ENCODE data around the gene KASH5. TPM values are rescaled to one million over a fixed set of nuclear protein-coding genes. Genes with fewer than 3 reads are reported as not detected.

KASH5 gene
- total RNA-seq, 2 experiments from 2014 or later: 0.15 to 0.19 TPM

DNA sequence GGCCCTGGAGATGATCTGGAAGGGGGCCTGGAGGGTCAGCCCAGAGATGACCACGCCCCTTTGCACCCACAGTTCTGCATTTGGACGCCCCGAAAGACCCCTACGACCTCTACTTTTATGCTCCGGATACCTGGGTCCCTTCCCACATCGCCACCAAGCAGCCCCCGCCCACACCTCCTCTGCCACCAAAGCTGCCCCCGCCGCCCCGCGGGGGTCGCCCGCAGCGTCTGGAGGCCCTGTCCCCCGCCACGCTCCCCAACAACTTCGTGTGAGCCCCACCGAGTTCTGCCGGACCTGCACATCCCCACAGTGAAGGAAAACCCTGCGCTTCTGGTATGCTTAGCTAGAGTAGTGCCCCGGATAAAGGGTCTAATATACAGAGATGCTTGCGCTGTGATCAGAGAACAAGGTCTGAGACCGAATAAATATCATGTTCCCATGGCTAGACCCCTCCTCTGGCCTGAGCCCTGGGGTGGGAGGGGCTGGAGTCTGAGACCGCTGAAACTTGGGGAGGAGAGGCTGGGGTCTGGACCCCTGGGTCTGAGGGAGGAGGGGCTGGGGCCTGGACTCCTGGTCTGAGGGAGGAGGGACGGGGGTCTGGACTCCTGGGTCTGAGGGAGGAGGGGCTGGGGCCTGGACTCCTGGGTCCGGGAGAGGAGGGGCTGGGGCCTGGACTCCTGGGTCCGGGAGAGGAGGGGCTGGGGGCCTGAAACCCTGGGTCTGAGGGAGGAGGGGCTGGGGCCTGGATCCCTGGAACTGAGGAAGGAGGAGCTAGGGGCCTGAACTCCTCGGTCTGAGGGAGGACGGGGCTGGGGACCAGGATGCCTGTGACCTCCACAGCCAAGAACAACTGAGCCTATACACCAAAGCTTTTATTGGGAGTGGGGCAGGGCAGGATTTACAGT is 40.8 kb downstream of the KASH5 start:
- ChIA-PET CTCF (interaction anchor here (0.6 to 1.6 kb wide), 3 partner anchors 12 to 65 kb away, joined by 3 to 5 read pairs (median 3); partner anchors contain the start of gene DKKL1), POLR2A (interaction anchor here (1.1 kb wide), 1 partner anchor 23 kb away, joined by 5 read pairs; the partner anchor contains the start of gene PIH1D1)

DNA sequence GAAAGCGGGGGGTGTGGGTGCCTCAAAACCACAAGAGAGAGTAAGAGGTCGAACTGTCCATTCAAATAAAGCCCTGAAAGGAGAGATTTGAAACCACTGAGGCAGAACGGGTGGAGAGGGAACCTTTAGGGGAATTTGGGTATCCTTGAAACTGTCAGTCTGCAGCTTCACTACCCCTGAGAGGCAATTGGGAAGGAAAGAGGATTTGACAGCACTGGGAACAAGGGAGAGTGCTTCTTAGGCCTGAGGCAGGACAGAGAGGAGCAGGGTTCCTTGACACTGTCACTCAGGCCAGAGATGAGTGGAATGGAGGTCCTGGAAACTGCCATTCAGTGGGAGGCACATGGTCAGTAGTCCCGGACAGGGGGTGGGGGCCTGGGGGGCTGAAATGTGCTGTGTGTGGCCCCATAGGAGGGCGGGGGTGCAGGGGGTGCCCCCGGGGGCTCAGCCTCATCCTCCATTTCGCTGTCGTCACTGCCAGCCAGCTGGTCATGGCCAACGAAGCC is 42.2 kb downstream of the KASH5 start:
- ChIA-PET POLR2A (no interaction called here), CTCF (interaction anchor here (1.2 to 1.6 kb wide), 3 partner anchors 13 to 39 kb away, joined by 3 to 5 read pairs (median 3); no protein-coding TSS in a partner anchor)

DNA sequence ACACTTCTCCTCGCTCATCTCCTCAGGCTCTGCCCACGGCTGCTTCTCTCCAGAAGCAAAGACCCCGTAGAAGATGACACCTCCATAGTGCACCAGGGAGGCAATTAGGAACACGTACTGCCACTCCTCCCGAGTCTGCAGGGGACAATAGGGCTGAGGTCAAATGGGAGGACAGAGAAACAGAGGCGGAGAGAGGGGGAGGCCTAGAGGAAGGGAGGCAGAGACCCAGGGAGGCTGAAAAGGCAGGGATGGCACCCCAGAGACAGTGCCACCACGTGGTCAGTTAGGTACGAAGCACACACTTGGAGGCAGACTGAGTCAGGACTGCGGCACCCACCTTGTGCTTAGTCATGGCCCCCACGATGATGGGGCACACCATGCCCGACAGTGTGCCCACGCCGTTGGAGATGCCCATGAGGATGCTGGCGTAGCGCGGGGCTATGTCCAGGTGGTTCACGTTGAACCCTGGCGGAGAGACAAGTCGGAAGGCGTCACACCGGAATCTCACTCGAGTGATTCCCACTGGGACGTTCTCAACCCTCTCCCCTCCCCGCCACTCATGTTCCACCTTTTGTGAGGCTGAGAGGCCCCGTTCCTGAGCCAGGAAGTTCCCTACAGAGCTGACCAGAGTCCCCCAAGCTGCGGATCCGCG is 42.8 kb downstream of the KASH5 start:
- CTCF ChIA-PET: interaction anchor here (1.1 to 1.3 kb wide), 3 partner anchors 9 to 40 kb away, joined by 3 to 4 read pairs (median 3); no protein-coding TSS in a partner anchor
- POLR2A ChIA-PET: no interaction called here

DNA sequence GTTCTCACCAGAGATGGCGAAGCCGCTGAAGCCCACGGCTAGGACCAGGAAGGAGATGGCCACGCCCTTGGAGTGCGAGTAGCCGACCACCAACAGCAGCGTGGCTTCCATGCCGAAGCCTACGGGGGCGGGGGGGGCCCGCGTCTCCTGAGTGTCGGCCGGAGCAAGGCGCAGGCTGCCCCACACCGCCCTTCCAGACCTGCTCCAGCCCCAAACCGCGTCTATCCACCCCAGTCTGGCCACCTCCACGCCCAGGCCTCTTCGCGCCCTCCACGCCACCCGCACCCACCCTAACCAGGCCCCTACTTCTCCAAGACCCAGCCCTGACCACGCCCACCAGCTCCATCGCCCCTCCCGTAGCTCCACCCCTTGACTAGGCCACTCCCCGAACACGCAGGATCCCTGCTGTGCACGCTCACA is 43.3 kb downstream of the KASH5 start:
- CTCF ChIA-PET: interaction anchor here (1.1 to 1.3 kb wide), 2 partner anchors 9 to 41 kb away, joined by 3 to 4 read pairs; no protein-coding TSS in a partner anchor
- POLR2A ChIA-PET: no interaction called here

DNA sequence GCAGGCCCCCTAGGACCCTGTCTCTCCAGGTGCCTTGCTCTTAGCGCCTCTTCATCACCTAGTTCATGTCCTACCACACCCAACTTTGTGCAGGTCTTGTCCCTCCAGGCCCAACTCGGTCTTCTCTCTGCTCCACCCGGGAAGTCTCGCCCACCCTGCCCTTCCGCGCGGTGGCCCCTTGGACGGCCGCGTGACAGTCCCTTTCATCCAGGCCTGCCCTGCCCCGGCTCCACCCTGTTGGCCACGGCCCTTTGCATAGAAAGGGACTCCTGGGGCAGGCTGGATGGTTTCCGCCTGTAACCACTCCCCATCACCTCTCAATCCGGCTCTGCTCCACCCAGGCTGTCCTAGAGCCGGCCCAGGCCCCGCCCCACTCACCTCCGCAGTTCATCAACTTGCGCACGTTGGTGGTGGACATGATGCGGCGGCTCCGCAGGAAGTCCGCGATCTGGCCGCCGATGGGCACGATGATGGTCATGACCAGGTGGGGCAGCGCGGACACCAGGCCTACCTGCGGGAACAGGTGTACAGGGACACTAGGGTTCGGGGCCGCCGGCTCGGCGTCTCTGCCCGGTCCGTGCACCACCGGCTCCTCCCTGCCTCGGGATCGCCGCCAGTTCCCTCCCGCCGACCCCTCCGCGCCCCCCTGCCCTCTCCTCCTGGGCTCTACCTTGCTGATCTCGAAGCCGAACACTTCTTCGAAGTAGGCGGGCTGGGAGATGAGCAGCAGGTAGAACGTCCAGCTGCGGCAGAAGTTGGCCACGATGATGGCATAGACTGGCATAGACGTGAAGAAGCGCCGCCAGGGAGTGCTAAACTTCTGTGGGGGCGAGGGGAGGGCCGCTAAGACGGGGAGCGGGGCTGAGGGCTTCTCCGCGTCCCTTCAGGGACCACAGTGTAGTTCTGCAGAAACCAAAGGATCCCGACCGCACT is 44.4 kb downstream of the KASH5 start:
- POLR2A ChIA-PET: no interaction called here
- CTCF ChIA-PET: interaction anchor here (1.1 to 1.3 kb wide), 2 partner anchors 8 to 42 kb away, joined by 3 to 4 read pairs; no protein-coding TSS in a partner anchor

DNA sequence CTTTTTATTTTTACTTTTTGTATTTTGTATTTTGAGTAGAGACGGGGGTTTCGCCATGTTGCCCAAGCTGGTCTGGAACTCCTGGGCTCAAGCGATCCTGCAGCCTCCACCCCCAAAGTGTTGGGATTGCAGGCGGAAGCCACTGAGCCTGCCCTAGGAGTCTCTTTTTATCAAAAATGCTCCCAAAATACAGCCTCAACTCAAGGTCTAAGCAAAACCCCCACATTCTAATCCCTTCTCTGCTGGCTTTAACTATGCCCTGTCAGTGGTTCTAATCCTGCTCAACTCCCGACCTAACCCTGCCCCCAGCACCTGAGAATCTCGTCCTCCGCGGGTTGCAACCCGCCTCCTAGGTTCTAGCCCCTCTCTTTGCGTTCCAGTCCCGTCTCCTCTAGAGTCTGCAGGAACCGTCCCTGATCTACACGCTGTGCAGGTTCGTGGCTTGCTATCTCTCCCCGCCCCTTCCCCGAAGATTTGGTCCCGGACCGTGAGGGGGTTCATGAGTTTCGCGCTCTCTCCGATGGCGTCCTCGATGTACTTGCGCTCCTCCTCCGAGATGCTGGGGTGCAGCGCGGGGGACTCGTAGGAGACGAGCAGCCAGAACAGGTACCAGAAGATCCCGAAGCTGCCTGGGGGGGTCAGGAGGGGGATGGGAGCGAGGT is 45.3 kb downstream of the KASH5 start:
- CTCF ChIA-PET: no interaction called here
- POLR2A ChIA-PET: no interaction called here

DNA sequence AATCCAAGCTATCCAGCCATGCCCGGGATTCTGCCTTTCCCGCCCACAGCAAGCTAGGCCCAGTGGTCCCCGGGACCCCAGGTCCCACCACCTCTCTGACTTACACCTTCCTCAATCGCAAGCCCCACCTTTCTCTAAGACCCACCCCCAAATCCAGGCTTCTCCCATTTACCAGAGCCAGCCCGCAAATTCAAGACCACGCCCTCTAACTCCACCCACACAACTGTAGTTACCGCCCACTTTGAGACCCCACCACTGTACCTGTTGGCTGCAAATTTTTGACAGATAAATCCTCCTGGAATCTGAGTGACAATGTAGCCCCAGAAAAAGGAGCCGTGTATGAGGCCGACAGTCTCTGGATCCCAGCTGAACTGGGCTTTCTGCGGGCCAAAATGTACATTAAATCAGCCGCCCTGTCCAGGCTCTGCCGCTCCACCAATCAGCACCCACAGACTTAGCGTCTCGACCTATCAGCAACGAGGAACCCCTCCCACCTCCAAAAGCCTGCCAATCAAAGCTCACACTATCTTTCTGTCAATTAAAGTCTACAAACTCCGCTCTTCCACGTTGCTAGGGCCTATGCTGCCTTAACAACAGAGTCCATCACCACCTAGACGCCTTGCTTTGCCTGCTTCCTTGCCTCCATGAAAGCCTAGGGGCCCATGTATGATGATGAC is 47.0 kb downstream of the KASH5 start:
- ChIA-PET POLR2A (no interaction called here), CTCF (no interaction called here)

DNA sequence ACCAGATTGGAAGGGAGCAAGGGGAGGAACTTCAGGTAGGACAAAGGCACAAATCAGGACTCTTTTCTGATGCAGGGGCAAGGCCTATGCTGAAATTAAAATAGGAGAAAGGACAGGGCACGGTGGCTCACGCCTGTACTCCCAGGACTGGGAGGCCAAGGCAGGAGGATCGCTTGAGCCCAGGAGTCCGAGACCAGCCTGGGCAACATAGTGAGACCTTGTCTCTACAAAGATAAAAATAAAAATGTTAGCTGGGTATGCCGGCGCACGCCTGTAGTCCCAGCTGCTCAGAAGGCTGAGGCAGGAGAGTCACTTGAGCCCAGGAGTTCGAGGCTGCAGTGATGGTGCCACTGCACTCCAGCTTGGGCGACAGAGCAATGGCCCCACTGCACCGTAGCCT is 47.6 kb downstream of the KASH5 start:
- CTCF ChIA-PET: interaction anchor here (0.7 to 1.3 kb wide), 4 partner anchors 9 to 44 kb away, joined by 3 to 5 read pairs (median 3); partner anchors contain the start of gene FLT3LG
- POLR2A ChIA-PET: no interaction called here

DNA sequence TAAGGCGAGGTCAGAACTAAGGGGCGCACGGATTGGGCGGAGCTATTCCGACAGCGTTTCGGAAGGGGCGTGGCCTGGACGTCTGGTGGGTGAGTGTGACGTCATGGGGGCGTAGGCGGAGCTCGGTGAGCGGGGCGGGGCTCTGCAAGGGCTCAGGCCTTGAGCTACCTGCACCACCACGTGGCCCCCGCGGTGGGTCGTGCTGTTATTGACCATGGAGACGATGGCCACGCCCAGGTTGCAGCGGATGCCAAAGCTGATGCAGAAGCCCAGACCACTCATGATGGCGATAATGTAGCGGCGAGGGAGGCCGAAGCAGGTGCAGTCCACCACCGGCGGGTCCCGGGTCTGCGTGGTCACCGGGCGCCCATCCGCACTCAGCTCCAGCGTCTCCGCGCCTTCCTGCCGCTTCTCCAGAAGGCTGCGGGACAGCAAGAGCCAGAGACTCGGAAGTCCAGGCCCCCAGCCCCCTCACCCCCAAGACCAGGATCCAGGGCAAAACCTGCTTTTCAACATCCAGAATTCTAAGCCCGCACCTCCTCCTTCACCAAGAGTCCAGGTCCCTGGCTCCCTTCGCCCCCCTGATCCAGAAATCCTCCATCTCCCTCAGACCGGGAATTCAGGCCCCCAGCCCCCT is 48.5 kb downstream of the KASH5 start:
- CTCF ChIA-PET: interaction anchor here (0.6 to 1.3 kb wide), 5 partner anchors 10 to 653 kb away, joined by 3 to 5 read pairs (median 3); partner anchors contain the start of gene FLT3LG
- POLR2A ChIA-PET: no interaction called here

DNA sequence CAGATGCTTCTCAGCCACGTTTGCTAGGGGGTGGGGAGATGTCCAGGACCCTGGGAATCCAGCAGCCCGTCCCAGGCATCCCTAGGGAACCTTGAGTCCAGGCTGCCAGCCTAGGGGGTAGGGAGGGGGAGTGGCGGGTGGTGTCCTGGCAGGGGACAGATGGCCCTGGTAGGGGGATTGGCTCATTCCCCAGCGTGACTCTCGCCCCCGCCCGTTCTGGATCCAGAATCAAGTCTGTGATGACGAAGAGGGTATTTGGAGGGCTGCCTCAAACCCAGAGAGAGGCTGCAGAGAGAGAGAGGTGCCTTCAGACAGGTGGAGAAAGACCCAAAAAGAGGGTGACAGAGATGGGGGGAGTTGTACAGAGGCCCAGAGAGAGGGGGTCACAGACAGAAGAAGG is 49.2 kb downstream of the KASH5 start:
- ChIA-PET POLR2A (no interaction called here), CTCF (interaction anchor here (0.6 kb wide), 1 partner anchor 654 kb away, joined by 3 read pairs; no protein-coding TSS in a partner anchor)

DNA sequence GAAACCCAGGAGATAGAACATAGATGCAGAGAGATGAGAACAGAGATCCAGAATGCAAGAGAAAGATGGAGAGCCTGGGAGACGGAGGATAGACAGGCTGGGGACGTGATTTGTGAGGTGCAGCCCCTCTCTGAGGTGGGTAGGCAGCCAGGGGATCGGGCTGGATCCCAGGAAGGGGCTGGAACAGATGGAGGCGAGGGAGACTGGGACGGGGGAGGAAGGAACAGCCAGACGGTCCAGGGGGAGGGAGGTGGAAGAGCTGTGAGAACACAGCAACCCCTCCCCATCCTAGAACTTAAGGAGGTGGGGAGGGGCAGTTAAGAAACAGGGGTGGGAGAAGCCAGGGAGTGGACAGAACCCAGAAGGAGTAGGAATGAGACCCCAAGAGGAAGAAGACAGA is 50.2 kb downstream of the KASH5 start:
- CTCF ChIA-PET: interaction anchor here (1.1 kb wide), 1 partner anchor 27 kb away, joined by 3 read pairs; no protein-coding TSS in a partner anchor
- POLR2A ChIA-PET: no interaction called here

DNA sequence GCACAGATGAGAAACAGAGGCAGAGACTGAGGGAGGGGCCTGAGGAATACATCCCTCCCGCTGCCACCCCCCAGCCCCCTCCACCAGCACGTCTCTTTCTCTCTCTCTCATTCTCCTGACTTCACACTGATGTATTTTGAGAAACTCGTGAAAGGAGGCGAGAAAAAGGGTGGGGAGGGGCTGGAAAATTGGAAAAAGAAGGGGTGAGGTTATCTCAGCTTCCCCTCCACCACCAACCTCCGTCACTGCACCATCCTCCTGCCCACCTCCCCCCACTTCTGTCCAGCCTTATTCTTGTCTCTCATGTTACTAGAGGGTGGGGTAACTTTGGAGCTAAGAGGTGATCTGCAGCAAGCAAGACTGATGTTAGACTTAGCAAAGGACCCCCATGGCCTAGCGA is 51.8 kb downstream of the KASH5 start:
- ChIA-PET CTCF (interaction anchor here (1.2 to 2.2 kb wide), 2 partner anchors 8 to 33 kb away, joined by 4 to 7 read pairs; partner anchors contain the start of gene FLT3LG), POLR2A (no interaction called here)

DNA sequence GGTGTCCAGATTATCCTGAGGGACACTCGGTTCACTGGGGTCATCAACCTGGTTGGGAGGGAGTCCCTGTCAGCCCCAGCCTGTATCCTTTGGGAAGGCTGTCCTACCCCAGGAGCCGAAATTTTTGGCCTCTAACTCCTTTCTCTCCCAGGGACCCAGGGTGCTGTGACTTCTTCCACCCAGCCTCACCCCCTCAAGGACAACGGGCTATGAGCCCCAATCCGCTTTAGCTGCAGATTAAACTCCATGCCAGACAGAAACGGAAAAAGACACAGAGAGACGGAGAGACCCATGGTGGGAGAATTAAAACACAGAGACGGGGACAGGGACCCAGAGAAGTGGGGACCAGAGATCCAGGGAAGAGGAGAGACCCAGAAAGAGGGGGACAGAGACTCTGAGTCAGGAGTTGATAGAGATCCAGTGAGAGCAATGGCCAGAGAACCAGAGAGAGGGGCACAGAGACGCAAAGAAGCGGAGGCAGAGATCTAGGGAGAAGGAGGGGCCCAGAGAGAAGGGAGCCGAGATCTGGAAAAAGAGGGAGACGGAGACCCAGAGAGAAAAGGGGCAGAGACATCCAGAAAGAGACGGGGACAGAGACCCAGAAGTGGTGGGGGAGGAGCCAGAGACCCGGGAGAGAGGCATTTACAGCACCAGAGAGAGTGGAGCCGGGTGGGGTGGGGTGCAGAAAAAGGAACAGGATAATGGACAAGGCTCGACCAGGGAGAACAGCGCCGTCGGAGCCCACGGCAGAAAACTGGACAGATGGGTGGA is 52.6 kb downstream of the KASH5 start:
- CTCF ChIA-PET: interaction anchor here (1.2 to 2.2 kb wide), 2 partner anchors 9 to 33 kb away, joined by 4 to 7 read pairs; partner anchors contain the start of gene FLT3LG
- POLR2A ChIA-PET: interaction anchor here (0.6 kb wide), 1 partner anchor 30 kb away, joined by 7 read pairs; no protein-coding TSS in a partner anchor

DNA sequence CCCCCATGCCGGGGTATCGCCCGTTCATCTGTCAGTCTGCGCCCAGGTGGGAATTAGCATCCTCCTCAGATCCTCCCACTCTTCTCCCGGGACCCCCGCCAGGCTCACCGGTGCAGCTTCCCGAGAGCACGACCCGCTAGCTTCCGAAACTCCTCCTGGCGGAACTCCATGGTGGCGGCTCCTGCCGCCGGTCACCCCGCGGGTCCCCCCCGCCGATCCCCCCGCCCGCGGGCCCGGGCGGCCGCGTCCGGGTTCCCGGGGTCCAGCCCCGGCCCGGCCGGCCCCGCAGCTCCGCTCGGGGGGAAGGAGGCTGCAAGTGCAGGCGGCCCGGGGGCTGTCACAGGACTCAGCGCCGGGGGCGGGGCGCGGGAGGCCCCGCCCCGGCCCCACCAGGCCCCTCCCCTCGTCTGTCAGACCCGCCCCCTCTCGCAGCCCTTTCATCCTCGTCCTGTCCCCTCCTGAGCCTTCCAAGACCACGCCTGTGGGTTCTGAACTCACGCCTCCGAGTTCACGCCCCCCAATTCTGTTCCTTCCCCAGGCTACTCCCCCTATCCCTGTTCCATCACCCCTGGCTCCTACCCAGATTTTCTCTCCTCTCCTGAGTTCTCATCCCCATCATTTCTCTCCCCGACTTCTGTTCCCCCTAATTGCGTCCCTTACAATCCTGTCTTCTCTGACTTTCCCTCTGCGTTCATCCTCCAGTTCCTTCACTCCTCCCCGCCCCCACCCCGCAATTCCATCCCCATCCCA is 53.3 kb downstream of the KASH5 start, which contains the start of gene SLC17A7:
TSS of gene SLC17A7 (minus strand) at position 318 of the 750 bp plus-strand sequence. CDS start at position 170, 148 bp downstream.
- POLR2A ChIA-PET: interaction anchor here (0.6 kb wide), 1 partner anchor 31 kb away, joined by 7 read pairs; no protein-coding TSS in a partner anchor
- CTCF ChIA-PET: interaction anchor here (1.6 to 2.2 kb wide), 3 partner anchors 32 to 50 kb away, joined by 7 to 11 read pairs (median 8); partner anchors contain the start of gene FLT3LG

DNA sequence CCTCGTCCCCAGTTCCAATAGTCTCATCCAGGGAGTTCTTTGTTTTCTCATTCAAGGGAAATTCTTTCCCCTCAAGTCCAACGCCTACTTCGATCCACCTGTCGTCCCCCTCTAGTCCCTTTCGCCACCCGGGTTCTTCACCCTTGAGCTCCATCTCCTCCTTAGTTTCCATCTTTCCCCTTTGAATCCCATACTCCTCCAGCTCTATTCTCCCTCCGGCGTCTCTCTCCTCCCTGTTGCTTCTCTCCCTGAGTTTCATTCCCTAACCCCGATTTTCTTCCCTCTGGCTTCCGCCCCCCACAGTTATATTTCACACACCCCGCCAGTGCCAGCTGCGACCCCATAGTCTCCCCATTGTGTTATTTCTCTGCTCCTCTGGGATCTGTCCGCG is 53.9 kb downstream of the KASH5 start:
- ChIA-PET CTCF (interaction anchor here (0.8 to 1.8 kb wide), 3 partner anchors 31 to 119 kb away, joined by 4 to 11 read pairs (median 8); no protein-coding TSS in a partner anchor), POLR2A (no interaction called here)

Data from activated CD8-positive, alpha-beta memory T cell treated with anti-CD3 and anti-CD28 coated beads for 36 hours (primary cell).